ENCODE results near the gene SERINC5. TPM values are rescaled to one million over a fixed set of nuclear protein-coding genes. Genes with fewer than 3 reads are reported as not detected.

The SERINC5 gene
- total RNA-seq, 2 experiments from 2014 or later: 52.5 to 54.5 TPM

GRCh38 chr5:80151890-80152289 lies 104.0 kb downstream of the SERINC5 start:
- Mint-ChIP-seq H3K9me3 (ENCODE audit: insufficient read depth) (no peaks in the 10 kb centered on the region), H3K36me3 (ENCODE audit: low read depth) (peaks cover 70% of the 10 kb centered on the region), H3K27ac (peak overlapping the region; percentile 32), H3K4me3 (no peak overlapping the region), H3K27me3 (ENCODE audit: low read depth) (no peaks in the 10 kb centered on the region), H3K4me1 (ENCODE audit: low read depth) (peaks cover 55% of the 10 kb centered on the region)
- ChIA-PET CTCF (interaction anchor here (0.9 to 1.2 kb wide), 2 partner anchors 9 to 23 kb away, joined by 3 to 4 read pairs; no protein-coding TSS in a partner anchor), POLR2A (interaction anchor here (0.6 to 1.0 kb wide), 2 partner anchors 12 to 41 kb away, joined by 3 read pairs; no protein-coding TSS in a partner anchor)
- no peak for ATAC-seq
- no peak for DNase-seq

- Mint-ChIP-seq H3K4me3 (no peak overlapping the region), H3K9me3 (ENCODE audit: insufficient read depth) (no peaks in the 10 kb centered on the region), H3K4me1 (ENCODE audit: low read depth) (peaks cover 49% of the 10 kb centered on the region), H3K27me3 (ENCODE audit: low read depth) (no peaks in the 10 kb centered on the region), H3K36me3 (ENCODE audit: low read depth) (peaks cover 71% of the 10 kb centered on the region), H3K27ac (peak overlapping the region; percentile 67)
- CTCF ChIA-PET: no interaction called here
- no peak for ATAC-seq
- POLR2A ChIA-PET: interaction anchor here (1.0 kb wide), 1 partner anchor 11 kb away, joined by 3 read pairs; no protein-coding TSS in a partner anchor
- no peak for DNase-seq
Observed at GRCh38 chr5:80150731-80151130, 105.1 kb downstream of the SERINC5 start.

GRCh38 chr5:80149161-80149609 lies 106.7 kb downstream of the SERINC5 start:
- ChIA-PET CTCF (no interaction called here), POLR2A (interaction anchor here (1.1 kb wide), 1 partner anchor 48 kb away, joined by 4 read pairs; no protein-coding TSS in a partner anchor)
- peaks cover 77% of the 10 kb centered on the region for H3K36me3 Mint-ChIP-seq (ENCODE audit: low read depth)
- no peak overlapping the region for H3K4me3 Mint-ChIP-seq
- no peaks in the 10 kb centered on the region for H3K27me3 Mint-ChIP-seq (ENCODE audit: low read depth)
- no peak overlapping the region for H3K27ac Mint-ChIP-seq
- H3K9me3 Mint-ChIP-seq (ENCODE audit: insufficient read depth): no peaks in the 10 kb centered on the region
- peaks cover 45% of the 10 kb centered on the region for H3K4me1 Mint-ChIP-seq (ENCODE audit: low read depth)
- ATAC-seq (no peak), DNase-seq (no peak)

GRCh38 chr5:80147119-80147815 lies 108.6 kb downstream of the SERINC5 start:
- DNase-seq (no peak), ATAC-seq (no peak)
- Mint-ChIP-seq H3K4me3 (no peak overlapping the region), H3K9me3 (ENCODE audit: insufficient read depth) (no peaks in the 10 kb centered on the region), H3K27ac (peak overlapping the region; percentile 53), H3K36me3 (ENCODE audit: low read depth) (peaks cover 85% of the 10 kb centered on the region), H3K4me1 (ENCODE audit: low read depth) (peaks cover 33% of the 10 kb centered on the region), H3K27me3 (ENCODE audit: low read depth) (no peaks in the 10 kb centered on the region)
- POLR2A ChIA-PET: interaction anchor here (1.0 kb wide), 1 partner anchor 11 kb away, joined by 3 read pairs; no protein-coding TSS in a partner anchor
- CTCF ChIA-PET: interaction anchor here (1.3 kb wide), 1 partner anchor 22 kb away, joined by 3 read pairs; no protein-coding TSS in a partner anchor

- Mint-ChIP-seq H3K4me1 (ENCODE audit: low read depth) (peaks cover 31% of the 10 kb centered on the region), H3K27me3 (ENCODE audit: low read depth) (no peaks in the 10 kb centered on the region), H3K27ac (no peak overlapping the region), H3K4me3 (no peak overlapping the region), H3K9me3 (ENCODE audit: insufficient read depth) (no peaks in the 10 kb centered on the region), H3K36me3 (ENCODE audit: low read depth) (peaks cover 82% of the 10 kb centered on the region)
- no peak for ATAC-seq
- ChIA-PET CTCF (no interaction called here), POLR2A (no interaction called here)
- no peak for DNase-seq
Observed at GRCh38 chr5:80146046-80146445, 109.8 kb downstream of the SERINC5 start.

GRCh38 chr5:80143491-80143890 lies 112.4 kb downstream of the SERINC5 start:
- H3K27ac Mint-ChIP-seq: no peak overlapping the region
- H3K4me1 Mint-ChIP-seq (ENCODE audit: low read depth): peaks cover 45% of the 10 kb centered on the region
- CTCF ChIA-PET: interaction anchor here (1.0 kb wide), 1 partner anchor 17 kb away, joined by 4 read pairs; no protein-coding TSS in a partner anchor
- ATAC-seq (no peak), DNase-seq (no peak)
- POLR2A ChIA-PET: no interaction called here
- H3K36me3 Mint-ChIP-seq (ENCODE audit: low read depth): peaks cover 74% of the 10 kb centered on the region
- no peaks in the 10 kb centered on the region for H3K27me3 Mint-ChIP-seq (ENCODE audit: low read depth)
- H3K4me3 Mint-ChIP-seq: no peak overlapping the region
- no peaks in the 10 kb centered on the region for H3K9me3 Mint-ChIP-seq (ENCODE audit: insufficient read depth)

- ChIA-PET CTCF (interaction anchor here (1.0 kb wide), 1 partner anchor 17 kb away, joined by 4 read pairs; no protein-coding TSS in a partner anchor), POLR2A (no interaction called here)
- Mint-ChIP-seq H3K9me3 (ENCODE audit: insufficient read depth) (no peaks in the 10 kb centered on the region), H3K4me3 (no peak overlapping the region), H3K27me3 (ENCODE audit: low read depth) (no peaks in the 10 kb centered on the region), H3K36me3 (ENCODE audit: low read depth) (peaks cover 75% of the 10 kb centered on the region), H3K27ac (peak overlapping the region; percentile 61), H3K4me1 (ENCODE audit: low read depth) (peaks cover 48% of the 10 kb centered on the region)
- DNase-seq (no peak), ATAC-seq (no peak)
Observed at GRCh38 chr5:80142996-80143395, 112.9 kb downstream of the SERINC5 start.

GRCh38 chr5:80141681-80142080 lies 114.2 kb downstream of the SERINC5 start:
- peaks cover 54% of the 10 kb centered on the region for H3K4me1 Mint-ChIP-seq (ENCODE audit: low read depth)
- H3K4me3 Mint-ChIP-seq: no peak overlapping the region
- H3K36me3 Mint-ChIP-seq (ENCODE audit: low read depth): peaks cover 74% of the 10 kb centered on the region
- H3K27ac Mint-ChIP-seq: peak overlapping the region; percentile 54
- H3K9me3 Mint-ChIP-seq (ENCODE audit: insufficient read depth): no peaks in the 10 kb centered on the region
- DNase-seq: no peak
- H3K27me3 Mint-ChIP-seq (ENCODE audit: low read depth): no peaks in the 10 kb centered on the region
- POLR2A ChIA-PET: interaction anchor here (0.9 kb wide), 1 partner anchor 114 kb away, joined by 3 read pairs; the partner anchor contains the start of gene SERINC5
- CTCF ChIA-PET: interaction anchor here (1.0 to 1.6 kb wide), 4 partner anchors 11 to 58 kb away, joined by 3 read pairs; no protein-coding TSS in a partner anchor
- no peak for ATAC-seq

GRCh38 chr5:80141147-80141671 lies 114.6 kb downstream of the SERINC5 start:
- peaks cover 76% of the 10 kb centered on the region for H3K36me3 Mint-ChIP-seq (ENCODE audit: low read depth)
- DNase-seq (no peak), ATAC-seq (no peak)
- no peaks in the 10 kb centered on the region for H3K9me3 Mint-ChIP-seq (ENCODE audit: insufficient read depth)
- no peak overlapping the region for H3K4me3 Mint-ChIP-seq
- ChIA-PET POLR2A (interaction anchor here (0.9 kb wide), 1 partner anchor 51 kb away, joined by 3 read pairs; no protein-coding TSS in a partner anchor), CTCF (interaction anchor here (0.8 to 1.6 kb wide), 7 partner anchors 12 to 57 kb away, joined by 3 to 5 read pairs (median 3); no protein-coding TSS in a partner anchor)
- H3K27ac Mint-ChIP-seq: peak overlapping the region; percentile 54
- peaks cover 59% of the 10 kb centered on the region for H3K4me1 Mint-ChIP-seq (ENCODE audit: low read depth)
- H3K27me3 Mint-ChIP-seq (ENCODE audit: low read depth): no peaks in the 10 kb centered on the region

GRCh38 chr5:80140496-80140895 lies 115.4 kb downstream of the SERINC5 start:
- H3K36me3 Mint-ChIP-seq (ENCODE audit: low read depth): peaks cover 73% of the 10 kb centered on the region
- POLR2A ChIA-PET: interaction anchor here (0.9 kb wide), 1 partner anchor 52 kb away, joined by 3 read pairs; no protein-coding TSS in a partner anchor
- ATAC-seq: no peak

GRCh38 chr5:80139466-80139972 lies 116.3 kb downstream of the SERINC5 start:
- peak overlapping the region; percentile 54 for H3K27ac Mint-ChIP-seq
- peaks cover 76% of the 10 kb centered on the region for H3K4me1 Mint-ChIP-seq (ENCODE audit: low read depth)
- ChIA-PET POLR2A (interaction anchor here (1.0 kb wide), 2 partner anchors 12 to 52 kb away, joined by 3 read pairs; no protein-coding TSS in a partner anchor), CTCF (interaction anchor here (1.0 to 1.6 kb wide), 7 partner anchors 13 to 117 kb away, joined by 3 to 7 read pairs (median 4); partner anchors contain the start of gene SERINC5)
- H3K9me3 Mint-ChIP-seq (ENCODE audit: insufficient read depth): no peaks in the 10 kb centered on the region
- no peak overlapping the region for H3K4me3 Mint-ChIP-seq
- no peaks in the 10 kb centered on the region for H3K27me3 Mint-ChIP-seq (ENCODE audit: low read depth)
- DNase-seq: no peak
- H3K36me3 Mint-ChIP-seq (ENCODE audit: low read depth): peaks cover 74% of the 10 kb centered on the region
- ATAC-seq: no peak

More at GRCh38 chr5:80140496-80140895, 115.4 kb downstream of the SERINC5 start:
- Mint-ChIP-seq H3K9me3 (ENCODE audit: insufficient read depth) (no peaks in the 10 kb centered on the region), H3K27me3 (ENCODE audit: low read depth) (no peaks in the 10 kb centered on the region), H3K27ac (peak overlapping the region; percentile 54), H3K4me3 (no peak overlapping the region), H3K4me1 (ENCODE audit: low read depth) (peaks cover 66% of the 10 kb centered on the region)
- DNase-seq: no peak
- CTCF ChIA-PET: interaction anchor here (0.8 to 1.2 kb wide), 4 partner anchors 11 to 21 kb away, joined by 3 to 5 read pairs (median 3); no protein-coding TSS in a partner anchor
